NB4 (cell line): ENCODE measurements around the gene PARD3.

Source experiments
- DNase-seq: peaks from one replicate; pipeline ENCODE4 v3.0.0; 2010; ENCODE audit warnings: low read depth
- H3K4me3 ChIP-seq: one replicate; pipeline ENCODE4 v1.5.1; 2011; ENCODE audit warnings: mild to moderate bottlenecking, low read depth, low read length, moderate library complexity
- MYC ChIP-seq: IDR thresholded peaks from 2 replicates; pipeline ENCODE4 v1.6.1; 2011; ENCODE audit warnings: low read depth, low read length
- POLR2A ChIP-seq: IDR thresholded peaks from 2 replicates; pipeline ENCODE4 v1.6.1; 2011; ENCODE audit warnings: mild to moderate bottlenecking; ENCODE audit not compliant: insufficient read length; ENCODE audit errors: extremely low read depth
- TF ChIP-seq, protein P1 (sequence below): IDR thresholded peaks from 2 replicates; pipeline ENCODE4 v1.6.1; 2011; ENCODE audit warnings: low read depth, low read length
- TF ChIP-seq, protein P2 (sequence below): IDR thresholded peaks from one replicate; pipeline ENCODE4 v1.5.1; 2012; ENCODE audit warnings: low read depth, low read length

The PARD3 gene

DNA sequence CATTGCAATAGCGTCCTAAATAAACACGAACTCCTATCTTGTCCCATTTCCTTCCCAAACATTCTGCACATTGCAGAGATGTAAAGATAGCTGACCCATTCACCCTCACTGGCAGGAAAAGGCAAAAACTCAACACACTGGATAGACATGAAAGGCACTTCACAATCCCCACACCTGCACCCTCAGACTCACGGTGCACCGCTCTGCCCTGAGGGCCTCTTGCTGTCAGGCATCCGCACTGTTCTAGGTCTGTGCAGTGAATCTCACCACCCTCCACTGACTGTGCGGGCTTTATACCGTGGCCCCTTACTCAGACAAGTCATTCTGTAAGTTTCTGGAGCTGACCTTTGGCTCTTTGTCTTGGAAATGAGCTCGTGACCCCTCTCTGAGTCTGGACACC, 42.9 kb upstream of the PARD3 start:
- TF ChIP-seq, protein P1, sequence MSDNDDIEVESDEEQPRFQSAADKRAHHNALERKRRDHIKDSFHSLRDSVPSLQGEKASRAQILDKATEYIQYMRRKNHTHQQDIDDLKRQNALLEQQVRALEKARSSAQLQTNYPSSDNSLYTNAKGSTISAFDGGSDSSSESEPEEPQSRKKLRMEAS = no peak
- no peak for TF ChIP-seq MYC
- TF ChIP-seq, protein P2, sequence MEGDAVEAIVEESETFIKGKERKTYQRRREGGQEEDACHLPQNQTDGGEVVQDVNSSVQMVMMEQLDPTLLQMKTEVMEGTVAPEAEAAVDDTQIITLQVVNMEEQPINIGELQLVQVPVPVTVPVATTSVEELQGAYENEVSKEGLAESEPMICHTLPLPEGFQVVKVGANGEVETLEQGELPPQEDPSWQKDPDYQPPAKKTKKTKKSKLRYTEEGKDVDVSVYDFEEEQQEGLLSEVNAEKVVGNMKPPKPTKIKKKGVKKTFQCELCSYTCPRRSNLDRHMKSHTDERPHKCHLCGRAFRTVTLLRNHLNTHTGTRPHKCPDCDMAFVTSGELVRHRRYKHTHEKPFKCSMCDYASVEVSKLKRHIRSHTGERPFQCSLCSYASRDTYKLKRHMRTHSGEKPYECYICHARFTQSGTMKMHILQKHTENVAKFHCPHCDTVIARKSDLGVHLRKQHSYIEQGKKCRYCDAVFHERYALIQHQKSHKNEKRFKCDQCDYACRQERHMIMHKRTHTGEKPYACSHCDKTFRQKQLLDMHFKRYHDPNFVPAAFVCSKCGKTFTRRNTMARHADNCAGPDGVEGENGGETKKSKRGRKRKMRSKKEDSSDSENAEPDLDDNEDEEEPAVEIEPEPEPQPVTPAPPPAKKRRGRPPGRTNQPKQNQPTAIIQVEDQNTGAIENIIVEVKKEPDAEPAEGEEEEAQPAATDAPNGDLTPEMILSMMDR = no peak
- no peak for TF ChIP-seq POLR2A
- H3K4me3 ChIP-seq = no peak overlapping the region
- DNase-seq = no peak

DNA sequence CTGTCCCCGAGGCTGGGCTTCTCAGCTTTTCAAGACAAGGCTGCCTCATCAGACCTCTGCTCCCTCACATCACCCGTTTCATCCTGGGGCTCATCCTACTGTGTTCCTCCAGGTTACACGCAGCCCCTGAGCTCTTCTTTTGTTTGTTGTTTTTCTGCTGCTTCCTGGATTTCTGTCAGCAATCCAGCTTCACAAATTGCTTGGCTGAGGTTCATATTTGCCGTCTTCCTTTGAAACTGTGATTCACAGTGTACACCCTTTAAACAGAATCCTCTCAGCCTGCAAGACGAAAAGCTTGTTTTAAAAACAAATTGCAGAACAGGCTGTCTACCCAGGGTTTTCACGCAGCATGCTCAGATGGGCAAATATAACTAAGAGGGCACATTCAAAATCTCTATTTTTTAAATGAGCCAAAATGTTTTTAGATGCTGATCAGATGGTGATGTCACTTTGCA, 39.1 kb upstream of the PARD3 start:
- no peak overlapping the region for H3K4me3 ChIP-seq
- DNase-seq = no peak
- TF ChIP-seq, protein P2 = no peak
- TF ChIP-seq MYC (no peak), POLR2A (no peak)
- TF ChIP-seq, protein P1 = no peak

DNA sequence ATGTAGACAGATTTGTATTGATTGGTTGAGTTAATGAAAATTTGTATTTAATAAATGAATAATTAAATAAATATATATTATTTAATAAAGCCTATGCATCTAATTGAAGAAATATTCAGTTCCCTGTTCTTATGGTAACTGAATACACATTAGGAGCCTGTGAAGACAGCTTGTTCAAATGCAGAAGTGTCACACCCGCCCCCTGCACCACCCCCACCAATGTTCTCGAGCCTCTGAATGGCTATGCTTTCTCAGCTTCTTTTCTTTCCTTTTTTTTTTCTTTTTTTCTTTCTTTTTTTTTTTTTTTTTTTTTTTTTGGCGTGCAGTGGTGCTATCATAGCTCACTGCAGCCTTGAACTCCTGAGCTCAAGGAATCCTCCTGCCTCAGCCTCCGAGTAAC, 38.3 kb upstream of the PARD3 start:
- TF ChIP-seq, protein P2 = no peak
- TF ChIP-seq, protein P1 = no peak
- no peak for TF ChIP-seq POLR2A
- no peak for TF ChIP-seq MYC
- no peak overlapping the region for H3K4me3 ChIP-seq
- no peak for DNase-seq

DNA sequence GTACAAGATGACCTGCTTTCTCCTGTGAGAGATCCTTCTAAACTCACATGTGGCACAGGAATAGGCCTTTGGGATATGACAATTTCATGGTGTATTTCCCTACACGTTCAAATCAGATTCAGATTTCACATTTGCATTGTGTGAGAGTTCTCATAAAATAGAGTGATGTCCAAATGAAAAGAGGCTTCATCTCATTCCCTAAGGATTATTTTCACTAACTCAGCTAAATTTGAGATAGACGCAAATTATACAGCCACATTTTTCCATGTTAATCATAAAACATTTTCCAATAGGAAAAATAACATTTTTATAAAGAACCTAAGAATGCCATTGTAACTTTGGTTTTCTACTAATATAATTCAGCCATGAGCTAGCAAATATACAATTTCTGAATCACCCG, 35.5 kb upstream of the PARD3 start:
- no peak for DNase-seq
- no peak overlapping the region for H3K4me3 ChIP-seq
- no peak for TF ChIP-seq POLR2A
- TF ChIP-seq, protein P2 = no peak
- no peak for TF ChIP-seq MYC
- TF ChIP-seq, protein P1 = no peak

DNA sequence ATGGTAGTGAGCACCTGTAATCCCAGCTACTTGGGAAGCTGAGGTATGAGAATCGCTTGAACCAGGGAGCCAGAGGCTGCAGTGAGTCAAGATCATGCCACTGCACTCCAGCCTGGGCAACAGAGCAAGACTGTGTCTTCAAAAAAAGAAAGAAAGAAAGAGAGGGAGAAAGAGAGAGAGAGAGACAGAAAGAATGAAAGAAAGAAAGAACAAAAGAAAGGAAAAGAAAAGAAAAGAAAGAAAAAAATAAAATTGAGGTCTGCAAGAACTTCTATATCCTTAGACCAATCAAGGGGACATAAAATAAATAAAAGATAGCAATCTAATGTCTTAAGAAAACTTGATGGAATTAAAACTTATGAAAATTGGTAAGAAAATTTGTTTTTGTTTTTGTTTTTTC, 34.9 kb upstream of the PARD3 start:
- no peak overlapping the region for H3K4me3 ChIP-seq
- DNase-seq = no peak
- TF ChIP-seq, protein P2 = no peak
- TF ChIP-seq, protein P1 = no peak
- TF ChIP-seq MYC = no peak
- TF ChIP-seq POLR2A = no peak
